Mesendoderm (in vitro differentiated cells): ENCODE data around the gene UNC79. TPM values are rescaled to one million over a fixed set of nuclear protein-coding genes. Genes with fewer than 3 reads are reported as not detected.

Source experiments
- DNase-seq: peaks from one replicate; pipeline ENCODE4 v3.0.0; 2013
- H2AK5ac ChIP-seq: 2 replicates; pipeline ENCODE4 v1.6.1; 2013; ENCODE audit warnings: low read length, inconsistent platforms
- H2BK120ac ChIP-seq: 2 replicates; pipeline ENCODE4 v1.6.1; 2013; ENCODE audit warnings: low read depth, mild to moderate bottlenecking, low read length, moderate library complexity, mixed read lengths
- H2BK15ac ChIP-seq: replicated peaks from 2 replicates; pipeline ENCODE4 v1.6.1; 2013; ENCODE audit warnings: low read depth, mild to moderate bottlenecking, moderate library complexity
- H2BK5ac ChIP-seq: 2 replicates; pipeline ENCODE4 v1.6.1; 2013; ENCODE audit warnings: low read length, inconsistent platforms
- H3K18ac ChIP-seq: 2 replicates; pipeline ENCODE4 v1.6.1; 2013; ENCODE audit warnings: mild to moderate bottlenecking, low read length, mixed read lengths
- H3K23ac ChIP-seq: one replicate; pipeline ENCODE4 v1.6.1; 2013; ENCODE audit warnings: low read length
- H3K27ac ChIP-seq: 2 replicates; pipeline ENCODE4 v1.5.1; 2013; ENCODE audit warnings: low read depth, mild to moderate bottlenecking, inconsistent platforms, low read length, moderate library complexity
- H3K27me3 ChIP-seq: 2 replicates; pipeline ENCODE4 v1.6.1; 2013; ENCODE audit warnings: low read length, control low read depth, mild to moderate bottlenecking, inconsistent platforms; ENCODE audit not compliant: insufficient read depth, poor library complexity
- H3K36me3 ChIP-seq: 2 replicates; pipeline ENCODE4 v1.6.1; 2013; ENCODE audit warnings: low read length, inconsistent platforms; ENCODE audit not compliant: control insufficient read depth, insufficient read depth
- H3K4ac ChIP-seq: one replicate; pipeline ENCODE4 v1.6.1; 2013; ENCODE audit warnings: low read depth, mild to moderate bottlenecking, low read length, moderate library complexity
- H3K4me1 ChIP-seq: 2 replicates; pipeline ENCODE4 v1.6.1; 2013; ENCODE audit warnings: low read depth, low read length, inconsistent platforms; ENCODE audit not compliant: control insufficient read depth
- H3K4me2 ChIP-seq: 2 replicates; pipeline ENCODE4 v1.6.1; 2013; ENCODE audit warnings: low read length
- H3K4me3 ChIP-seq: 2 replicates; pipeline ENCODE4 v1.5.1; 2013; ENCODE audit warnings: mild to moderate bottlenecking, low read length
- H3K56ac ChIP-seq: one replicate; pipeline ENCODE4 v1.6.1; 2013; ENCODE audit warnings: low read length
- H3K79me1 ChIP-seq: 2 replicates; pipeline ENCODE4 v1.6.1; 2013; ENCODE audit warnings: low read length, inconsistent platforms
- H3K79me2 ChIP-seq: 2 replicates; pipeline ENCODE4 v1.6.1; 2013; ENCODE audit warnings: mild to moderate bottlenecking, low read length; ENCODE audit not compliant: control insufficient read depth, insufficient read depth
- H3K9ac ChIP-seq: 2 replicates; pipeline ENCODE4 v1.6.1; 2013; ENCODE audit warnings: low read length, inconsistent platforms
- H4K5ac ChIP-seq: one replicate; pipeline ENCODE4 v1.6.1; 2013; ENCODE audit warnings: low read length
- H4K8ac ChIP-seq: one replicate; pipeline ENCODE4 v1.6.1; 2013; ENCODE audit warnings: low read depth, mild to moderate bottlenecking, control low read depth, low read length, moderate library complexity
- WGBS: extraction: QIAGEN DNeasy Blood & Tissue Kit; methylation state at CpG from one replicate; pipeline ENCODE4 v1.1.7; 2013; ENCODE audit warnings: low lambda C conversion rate, missing lambda C conversion rate; ENCODE audit not compliant: insufficient coverage; ENCODE audit errors: extremely low coverage; 5-methylcytosine and 5-hydroxymethylcytosine counted together
- small RNA-seq: library from polyadenylated mRNA; stranded (forward); fragments of <200 nt; extraction: miRNeasy Mini kit (QIAGEN cat#:217004); gene quantifications from one replicate; pipeline ENCODE3, GENCODE V24; 2013; ENCODE audit not compliant: insufficient read depth

The UNC79 gene

DNA sequence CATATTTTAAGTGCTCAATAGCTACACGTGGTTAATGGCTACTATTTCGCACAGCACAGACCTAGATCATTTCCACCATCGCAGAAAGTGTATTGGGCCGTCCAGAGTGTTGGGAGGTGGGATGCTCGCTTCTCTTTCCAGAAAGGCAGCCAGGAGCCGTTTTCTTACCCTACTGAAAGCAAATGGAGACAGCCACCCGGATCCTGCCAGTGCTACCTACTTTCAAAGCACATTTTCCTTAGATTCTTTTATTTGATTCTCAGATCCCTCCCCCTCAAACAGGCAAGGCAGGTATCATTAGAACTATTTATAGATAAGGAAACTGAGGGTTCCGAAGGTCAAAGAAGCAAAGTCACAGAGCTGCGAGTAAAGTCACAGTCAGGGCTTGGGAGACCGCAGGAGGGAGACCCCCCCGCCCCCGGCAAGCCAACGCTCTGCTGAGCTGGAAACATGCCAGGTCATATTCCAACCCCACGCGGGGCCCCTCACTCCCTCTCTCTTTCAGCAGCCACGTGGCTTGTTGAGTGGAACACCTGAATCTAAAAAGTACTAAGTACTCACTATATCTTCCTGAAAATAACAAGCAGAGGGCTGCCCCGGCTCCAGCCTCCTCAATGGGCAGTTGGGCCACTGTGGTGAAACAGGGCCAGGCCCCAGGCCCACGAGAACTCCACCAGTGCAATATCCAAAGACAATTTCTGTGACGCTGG, 321.4 kb downstream of the UNC79 start:
- DNase-seq: no peak
- Histone ChIP-seq H2BK5ac (no peak overlapping the region), H3K79me2 (no peaks in the 10 kb centered on the region), H3K27ac (no peak overlapping the region), H3K23ac (no peak overlapping the region), H3K4me3 (no peak overlapping the region), H3K4ac (no peak overlapping the region), H3K56ac (peak overlapping the region; percentile 15), H3K4me1 (peaks cover 4% of the 10 kb centered on the region), H4K5ac (no peak overlapping the region), H3K79me1 (no peaks in the 10 kb centered on the region), H2AK5ac (no peak overlapping the region), H3K4me2 (no peak overlapping the region), H3K36me3 (no peaks in the 10 kb centered on the region), H2BK120ac (no peak overlapping the region), H3K9ac (no peak overlapping the region), H3K27me3 (no peaks in the 10 kb centered on the region), H3K18ac (no peak overlapping the region), H4K8ac (no peak overlapping the region), H2BK15ac (no peak overlapping the region)
- no CpG with 5 or more reads among the region's 19 CpGs for WGBS

DNA sequence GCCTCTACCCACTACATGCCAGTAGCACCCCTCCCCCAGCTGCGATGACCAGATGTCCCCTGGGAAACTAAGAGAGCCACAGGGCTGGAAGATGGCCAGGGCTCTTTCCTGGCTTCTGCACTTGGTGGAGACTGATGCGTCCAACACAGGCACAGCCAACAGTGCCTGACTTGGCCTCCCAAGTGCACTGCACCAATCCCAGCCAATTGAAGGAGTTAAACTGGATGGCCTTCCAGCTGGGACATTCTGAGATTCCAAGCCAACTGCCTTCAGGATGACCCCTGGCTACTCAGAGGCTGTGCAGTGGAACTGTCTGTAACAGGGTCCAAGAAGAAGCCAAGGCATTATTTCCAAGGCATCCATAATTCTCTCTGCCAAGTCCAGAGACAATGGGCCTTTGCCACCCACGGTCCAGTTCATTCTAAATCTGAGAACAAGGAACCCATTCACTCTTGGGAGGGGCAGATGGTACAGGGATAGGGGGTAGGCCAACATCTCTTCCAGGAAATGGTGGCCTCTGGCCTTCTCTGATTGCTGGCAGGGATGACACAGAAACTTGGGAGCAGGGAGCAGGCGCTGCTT, 322.3 kb downstream of the UNC79 start:
- Histone ChIP-seq H3K4me1 (peaks cover 4% of the 10 kb centered on the region), H2AK5ac (no peak overlapping the region), H3K4ac (no peak overlapping the region), H2BK120ac (no peak overlapping the region), H2BK5ac (no peak overlapping the region), H3K23ac (no peak overlapping the region), H3K56ac (no peak overlapping the region), H3K27me3 (no peaks in the 10 kb centered on the region), H3K36me3 (no peaks in the 10 kb centered on the region), H3K4me3 (no peak overlapping the region), H3K79me1 (no peaks in the 10 kb centered on the region), H3K9ac (no peak overlapping the region), H3K18ac (no peak overlapping the region), H3K79me2 (no peaks in the 10 kb centered on the region), H2BK15ac (no peak overlapping the region), H3K27ac (no peak overlapping the region), H4K8ac (no peak overlapping the region), H3K4me2 (no peak overlapping the region), H4K5ac (no peak overlapping the region)
- no CpG with 5 or more reads among the region's 4 CpGs for WGBS
- DNase-seq: no peak

DNA sequence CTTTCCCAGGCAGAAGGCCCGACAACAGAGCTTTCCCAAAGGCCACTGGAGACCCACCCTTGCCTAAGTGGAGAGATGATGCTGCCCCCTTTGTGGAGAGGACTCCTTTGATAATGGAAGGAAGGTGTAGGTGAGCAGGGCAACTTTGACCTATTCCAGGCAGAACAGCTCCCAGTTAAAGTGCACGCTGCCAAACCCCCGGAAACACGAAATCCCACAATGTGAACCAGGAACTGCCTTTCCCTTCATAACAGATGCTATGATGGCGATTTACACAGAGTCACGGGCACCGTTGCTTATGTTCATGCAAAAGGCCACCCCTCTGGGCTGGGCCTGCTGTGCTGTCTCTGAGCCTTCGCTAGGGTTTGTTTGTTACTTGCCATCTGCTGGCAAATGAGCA, 322.9 kb downstream of the UNC79 start:
- Histone ChIP-seq H3K9ac (no peak overlapping the region), H3K27ac (no peak overlapping the region), H3K18ac (no peak overlapping the region), H2BK5ac (no peak overlapping the region), H2BK120ac (no peak overlapping the region), H3K79me1 (no peaks in the 10 kb centered on the region), H3K23ac (no peak overlapping the region), H4K5ac (no peak overlapping the region), H2BK15ac (no peak overlapping the region), H3K4me1 (peaks cover 4% of the 10 kb centered on the region), H4K8ac (no peak overlapping the region), H3K36me3 (no peaks in the 10 kb centered on the region), H3K4me3 (no peak overlapping the region), H3K4me2 (no peak overlapping the region), H3K27me3 (no peaks in the 10 kb centered on the region), H3K79me2 (no peaks in the 10 kb centered on the region), H3K56ac (no peak overlapping the region), H2AK5ac (no peak overlapping the region), H3K4ac (no peak overlapping the region)
- no CpG with 5 or more reads among the region's 8 CpGs for WGBS
- no peak for DNase-seq

DNA sequence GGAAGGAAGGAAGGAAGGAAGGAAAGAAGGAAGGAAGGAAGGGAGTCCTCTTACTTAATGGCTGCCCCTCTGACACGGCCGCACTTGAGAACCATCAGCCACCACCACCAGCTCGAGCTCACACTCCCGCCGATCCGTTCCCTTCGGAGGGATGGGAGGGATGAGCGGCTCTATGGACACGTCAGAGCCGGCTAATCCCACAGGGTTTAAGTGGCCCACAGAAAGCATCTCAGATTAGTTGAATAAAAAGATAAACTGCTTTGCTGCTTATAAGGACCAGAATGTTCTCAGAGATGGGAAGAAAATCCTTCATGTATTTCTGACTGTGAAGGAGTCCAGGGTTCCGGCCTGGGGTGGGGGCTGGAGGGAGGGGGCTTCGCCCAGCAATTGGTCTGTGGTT, 326.5 kb downstream of the UNC79 start:
- H3K79me2 ChIP-seq: no peaks in the 10 kb centered on the region
- no peak overlapping the region for H3K56ac ChIP-seq
- H2BK5ac ChIP-seq: no peak overlapping the region
- no peak overlapping the region for H4K5ac ChIP-seq
- no peak overlapping the region for H2BK15ac ChIP-seq
- H3K36me3 ChIP-seq: no peaks in the 10 kb centered on the region
- no peak for DNase-seq
- no peak overlapping the region for H3K4me3 ChIP-seq
- H3K18ac ChIP-seq: no peak overlapping the region
- H3K23ac ChIP-seq: no peak overlapping the region
- no peak overlapping the region for H3K4me2 ChIP-seq
- no peak overlapping the region for H4K8ac ChIP-seq
- H3K4me1 ChIP-seq: no peaks in the 10 kb centered on the region
- H3K27ac ChIP-seq: no peak overlapping the region
- no peak overlapping the region for H3K9ac ChIP-seq
- H3K79me1 ChIP-seq: no peaks in the 10 kb centered on the region
- WGBS: no CpG with 5 or more reads among the region's 12 CpGs
- H2AK5ac ChIP-seq: no peak overlapping the region
- H3K4ac ChIP-seq: no peak overlapping the region
- H2BK120ac ChIP-seq: no peak overlapping the region
- no peaks in the 10 kb centered on the region for H3K27me3 ChIP-seq

Small RNA genes lying within 50 kb of the gene (small RNA-seq; reads per million reads assigned to genes)
- gene RF00019: not detected
- not detected for gene RF02271
- gene RNU6-1258P: not detected
